B cell (primary cell): ENCODE data around the gene ANLN. TPM values are rescaled to one million over a fixed set of nuclear protein-coding genes. Genes with fewer than 3 reads are reported as not detected.
"Not testable (repeated sequence)": the region's sequence is repeated elsewhere in the genome, so short reads cannot be mapped to it uniquely, and the experiment has no call there.

Experiments used
- ATAC-seq: fragments of 200-7000 bp; cut with Tn5 transposase; one replicate; pipeline ENCODE4 v1.10.0; 2021; ENCODE audit warnings: low read depth, mild to moderate bottlenecking, moderate number of reproducible peaks, moderate library complexity
- CTCF ChIA-PET: fragments of 350-600 bp; sonication (Branson Sonifier 250); formaldehyde crosslinking; loops from one replicate; lab custom pipeline; 2021; ENCODE audit warnings: antibody characterized with exemption, inconsistent platforms; lab: Charles Lee
- POLR2A ChIA-PET: fragments of 350-600 bp; sonication (Branson Sonifier 250); formaldehyde crosslinking; loops from one replicate; lab custom pipeline; 2021; ENCODE audit warnings: antibody characterized with exemption; lab: Charles Lee
- DNase-seq: peaks from one replicate; pipeline ENCODE4 v3.0.0; 2013
- H2AFZ ChIP-seq: 2 replicates; pipeline ENCODE4 v1.6.1; 2012; ENCODE audit warnings: mild to moderate bottlenecking, low read depth, low read length; ENCODE audit not compliant: insufficient read depth, poor library complexity, severe bottlenecking
- H3K27ac ChIP-seq, 2 donors: 1 replicate in 1 of 2; 2 replicates in 1 of 2; pipeline ENCODE4 v1.5.1; 2012 to 2013; ENCODE audit warnings: low read length in 2 of 2, mild to moderate bottlenecking in 2 of 2, moderate library complexity in 1 of 2
- H3K27me3 ChIP-seq, 4 experiments: fragments of 200-600 bp in 1 of 4; sonication (generic) in 1 of 4; replicated peaks in 1 of 4; 1 replicate in 2 of 4; 2 replicates in 2 of 4; pipeline versions ENCODE4 v1.6.1 to v1.7.0; 2013 to 2016; ENCODE audit warnings: low read length in 3 of 4, mild to moderate bottlenecking in 2 of 4, mixed read lengths in 1 of 4, moderate library complexity in 1 of 4; ENCODE audit not compliant: insufficient read depth in 4 of 4, control insufficient read depth in 3 of 4; ENCODE audit errors: control extremely low read depth in 1 of 4
- H3K36me3 ChIP-seq, 2 experiments: replicated peaks in 1 of 2; 1 replicate in 1 of 2; 2 replicates in 1 of 2; pipeline versions ENCODE4 v1.6.1 to v1.7.1; 2013; ENCODE audit warnings: low read length in 1 of 2; ENCODE audit not compliant: insufficient read depth in 2 of 2, control insufficient read depth in 1 of 2; ENCODE audit errors: control extremely low read depth in 1 of 2, extremely low read depth in 1 of 2
- H3K4me1 ChIP-seq, 2 donors: fragments of 200-600 bp in 1 of 2; sonication (generic) in 1 of 2; 1 replicate in 1 of 2; 2 replicates in 1 of 2; pipeline versions ENCODE4 v1.5.1 to v1.6.1; 2013 to 2017; ENCODE audit warnings: low read length in 2 of 2; ENCODE audit not compliant: control insufficient read depth in 2 of 2, insufficient read depth in 2 of 2
- H3K4me2 ChIP-seq: replicated peaks from 2 replicates; pipeline ENCODE3; 2012; ENCODE audit warnings: mild to moderate bottlenecking, low read depth, low read length; ENCODE audit not compliant: poor library complexity, severe bottlenecking
- H3K4me3 ChIP-seq, 5 experiments: fragments of 200-600 bp in 1 of 5; sonication (generic) in 1 of 5; 1 replicate in 3 of 5; 2 replicates in 2 of 5; pipeline versions ENCODE4 v1.5.1 to v1.7.0; 2011 to 2016; ENCODE audit warnings: low read length in 4 of 5, mild to moderate bottlenecking in 4 of 5, low read depth in 2 of 5, control low read depth in 1 of 5, moderate library complexity in 1 of 5; ENCODE audit not compliant: insufficient read depth in 1 of 5; ENCODE audit errors: control extremely low read depth in 1 of 5, extremely low read depth in 1 of 5
- H3K79me2 ChIP-seq: fragments of 200-600 bp; sonication (generic); one replicate; pipeline ENCODE4 v1.6.0; 2016; ENCODE audit warnings: low read length; ENCODE audit not compliant: control insufficient read depth, insufficient read depth
- H3K9ac ChIP-seq: fragments of 200-600 bp; sonication (generic); 2 replicates; pipeline ENCODE4 v1.6.1; 2017; ENCODE audit warnings: mild to moderate bottlenecking, low read length, moderate library complexity
- H3K9me3 ChIP-seq, 3 donors: one replicate each; pipeline versions ENCODE4 v1.6.1 to v1.7.1; 2013; ENCODE audit warnings: low read length in 2 of 3; ENCODE audit not compliant: control insufficient read depth in 2 of 3, insufficient read depth in 1 of 3; ENCODE audit errors: control extremely low read depth in 1 of 3
- H4K20me1 ChIP-seq: 2 replicates; pipeline ENCODE4 v1.6.0; 2012; ENCODE audit warnings: mild to moderate bottlenecking, low read length; ENCODE audit not compliant: insufficient read depth, control insufficient read depth, poor library complexity, severe bottlenecking
- H3K27ac Mint-ChIP-seq: one replicate; pipeline ENCODE4 v1.8.0; 2021; ENCODE audit warnings: mixed read lengths
- H3K27me3 Mint-ChIP-seq: one replicate; pipeline ENCODE4 v1.8.0; 2021; ENCODE audit warnings: mixed read lengths
- H3K4me1 Mint-ChIP-seq: one replicate; pipeline ENCODE4 v1.8.0; 2021; ENCODE audit warnings: mixed read lengths
- H3K4me3 Mint-ChIP-seq: one replicate; pipeline ENCODE4 v1.8.0; 2021; ENCODE audit warnings: mixed read lengths
- H3K9me3 Mint-ChIP-seq: one replicate; pipeline ENCODE4 v1.8.0; 2022; ENCODE audit warnings: mixed read lengths; ENCODE audit not compliant: insufficient read depth
- CTCF ChIP-seq: fragments of 200-600 bp; IDR thresholded peaks from one replicate; pipeline ENCODE4 v1.8.0; 2022; ENCODE audit warnings: antibody characterized with exemption, mild to moderate bottlenecking
- EZH2 ChIP-seq: IDR thresholded peaks from 2 replicates; pipeline ENCODE4 v1.6.1; 2012; ENCODE audit warnings: borderline replicate concordance, low read depth, mild to moderate bottlenecking, moderate library complexity, low read length; ENCODE audit not compliant: insufficient read depth, poor library complexity, severe bottlenecking
- WGBS: methylation state at CpG from one replicate; pipeline ENCODE4 v1.1.5; 2013; ENCODE audit warnings: missing lambda C conversion rate; ENCODE audit not compliant: insufficient coverage; 5-methylcytosine and 5-hydroxymethylcytosine counted together
- intact Hi-C: fragments of 100-400 bp; cut with micrococcal nuclease; formaldehyde crosslinking; loops from one replicate; pipeline ENCODE4 v1.10.0; 2022
- polyA plus RNA-seq: library from polyadenylated mRNA; depleted of rRNA; stranded (reverse); fragments of >200 nt; gene quantifications from 2 replicates; pipeline ENCODE4 v1.2.3, GENCODE V29; 2012
- total RNA-seq, 2 donors: library from RNA; stranded (reverse); fragments of 120-200 nt in 1 of 2; gene quantifications; 1 replicate in 1 of 2; 2 replicates in 1 of 2; pipeline versions ENCODE4 v1.2.3 to v1.2.4, GENCODE V29; 2013 to 2022

Gene ANLN
- total and polyA plus RNA-seq, 2 donors (not counting 1 experiment from before 2014, with no cell fraction given), result 0.19 to 0.32 TPM

DNA sequence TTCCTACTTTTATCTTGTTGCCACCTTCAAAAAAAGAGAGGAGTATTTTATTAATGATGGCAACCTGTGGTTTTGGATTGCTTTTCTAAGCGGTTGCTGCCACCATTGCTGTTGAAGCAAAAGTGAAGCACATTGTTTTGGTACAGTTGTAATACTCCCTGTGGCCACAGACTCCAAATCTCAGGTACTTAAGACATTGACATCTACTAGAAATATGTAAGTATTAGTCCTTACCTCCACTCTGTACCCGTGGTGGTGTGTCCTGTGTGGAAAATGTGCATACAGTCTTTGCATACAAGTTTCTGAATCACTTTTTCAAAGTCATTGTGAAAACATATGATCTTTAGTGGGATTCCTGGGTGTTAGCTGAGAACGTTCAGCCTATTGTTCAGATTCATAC lies 85.7 kb downstream of the ANLN start:
- CTCF ChIA-PET, result interaction anchor here (1.7 to 2.8 kb wide), 3 partner anchors 10 to 726 kb away, joined by 3 to 10 read pairs (median 4); no protein-coding TSS in a partner anchor
- no peaks in the 10 kb centered on the region for H3K4me1 ChIP-seq
- no peak overlapping the region for H3K4me3 Mint-ChIP-seq
- DNase-seq (no peak), ATAC-seq (no peak)
- no peaks in the 10 kb centered on the region for H3K9me3 ChIP-seq
- no peak overlapping the region for H3K9ac ChIP-seq
- POLR2A ChIA-PET, result no interaction called here
- intact Hi-C loops, result no loop called here
- no peaks in the 10 kb centered on the region for H3K79me2 ChIP-seq
- no peaks in the 10 kb centered on the region for H3K27me3 ChIP-seq
- no peak overlapping the region for H3K4me2 ChIP-seq
- H3K27ac Mint-ChIP-seq, result no peak overlapping the region
- H4K20me1 ChIP-seq, result no peaks in the 10 kb centered on the region
- H3K4me3 ChIP-seq, result no peak overlapping the region
- H2AFZ ChIP-seq, result no peak overlapping the region
- H3K4me1 Mint-ChIP-seq, result no peaks in the 10 kb centered on the region
- no peaks in the 10 kb centered on the region for H3K27me3 Mint-ChIP-seq
- peaks cover 2% of the 10 kb centered on the region for H3K9me3 Mint-ChIP-seq
- WGBS, result no CpG with 5 or more reads among the region's 3 CpGs
- H3K27ac ChIP-seq, result no peak overlapping the region
- H3K36me3 ChIP-seq, result no peaks in the 10 kb centered on the region
- no peak for TF ChIP-seq EZH2

- POLR2A ChIA-PET, result no interaction called here
- no peaks in the 10 kb centered on the region for H3K27me3 Mint-ChIP-seq
- WGBS, result 100% methylated on average over 1 of the region's 2 CpGs
Measured at GRCh38 chr7:36478745-36479144, 89.1 kb downstream of the ANLN start.

DNA sequence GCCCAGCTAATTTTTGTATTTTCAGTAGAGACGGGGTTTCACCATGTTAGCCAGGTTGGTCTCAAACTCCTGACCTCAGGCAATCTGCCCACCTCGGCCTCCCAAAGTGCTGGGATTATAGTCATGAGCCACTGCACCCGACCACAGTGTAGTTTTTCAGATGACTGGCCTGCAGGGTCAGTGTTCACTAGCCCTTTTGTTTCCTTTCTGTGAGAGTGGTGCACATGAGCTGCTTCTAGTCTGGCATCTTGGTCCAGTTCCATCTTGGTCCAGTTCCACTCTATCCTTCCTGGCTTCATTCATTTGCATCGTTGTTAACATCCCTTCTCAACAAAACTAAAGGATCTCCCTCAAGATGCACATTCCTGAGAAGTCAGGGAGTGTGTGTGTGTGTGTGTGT lies 94.2 kb downstream of the ANLN start:
- H3K9ac ChIP-seq, H4K20me1 ChIP-seq, H3K9me3 ChIP-seq, H3K27me3 ChIP-seq, H3K27ac ChIP-seq, H3K4me2 ChIP-seq, ATAC-seq, H2AFZ ChIP-seq, H3K4me1 ChIP-seq, H3K9me3 Mint-ChIP-seq, DNase-seq, H3K27ac Mint-ChIP-seq, H3K4me3 Mint-ChIP-seq, H3K4me1 Mint-ChIP-seq, H3K79me2 ChIP-seq, H3K36me3 ChIP-seq, POLR2A ChIA-PET, H3K4me3 ChIP-seq: not testable (repeated sequence)
- H3K27me3 Mint-ChIP-seq, result peaks cover 13% of the 10 kb centered on the region
- intact Hi-C loops, result loop anchor here (10.0 kb wide), 2 partner anchors 501 to 1031 kb away; no protein-coding TSS in a partner anchor
- CTCF ChIA-PET, result interaction anchor here (1.5 kb wide), 1 partner anchor 10 kb away, joined by 4 read pairs; no protein-coding TSS in a partner anchor
- WGBS, result 89% methylated on average over 3 of the region's 4 CpGs

More at GRCh38 chr7:36478745-36479144, 89.1 kb downstream of the ANLN start:
- intact Hi-C loops, result no loop called here
- Histone ChIP-seq H3K27ac (no peak overlapping the region), H3K9ac (no peak overlapping the region), H4K20me1 (no peaks in the 10 kb centered on the region), H2AFZ (no peak overlapping the region), H3K4me1 (no peaks in the 10 kb centered on the region), H3K27me3 (no peaks in the 10 kb centered on the region), H3K4me3 (no peak overlapping the region), H3K36me3 (no peaks in the 10 kb centered on the region), H3K4me2 (no peak overlapping the region), H3K9me3 (no peaks in the 10 kb centered on the region), H3K79me2 (no peaks in the 10 kb centered on the region)
- CTCF ChIA-PET, result interaction anchor here (0.6 to 3.4 kb wide), 3 partner anchors 9 to 752 kb away, joined by 3 to 13 read pairs (median 8); no protein-coding TSS in a partner anchor
- Mint-ChIP-seq H3K9me3 (peaks cover 2% of the 10 kb centered on the region), H3K4me3 (no peak overlapping the region), H3K4me1 (no peaks in the 10 kb centered on the region), H3K27ac (no peak overlapping the region)
- DNase-seq, result no peak
- TF ChIP-seq EZH2 (no peak), CTCF (no peak)
- ATAC-seq, result no peak
